H1 (cell line): ENCODE results near the gene CCDC136.

Source experiments
- EP300 ChIP-seq, 2 experiments: IDR thresholded peaks; 1 replicate in 1 of 2; 2 replicates in 1 of 2; pipeline ENCODE4 v1.6.1; 2011 to 2012; ENCODE audit warnings: low read depth in 2 of 2, low read length in 2 of 2, mild to moderate bottlenecking in 2 of 2, borderline replicate concordance in 1 of 2, inconsistent platforms in 1 of 2, moderate library complexity in 1 of 2
- GABPA ChIP-seq: IDR thresholded peaks from 2 replicates; pipeline ENCODE4 v1.6.1; 2011; ENCODE audit warnings: mild to moderate bottlenecking, low read length, moderate library complexity, borderline replicate concordance; ENCODE audit not compliant: insufficient read depth
- POLR2A ChIP-seq, 2 experiments: IDR thresholded peaks; 1 replicate in 1 of 2; 2 replicates in 1 of 2; pipeline ENCODE4 v1.6.1; 2011; ENCODE audit warnings: low read depth in 2 of 2, low read length in 2 of 2, mild to moderate bottlenecking in 2 of 2; ENCODE audit errors: control extremely low read depth in 1 of 2
- SP1 ChIP-seq: IDR thresholded peaks from 2 replicates; pipeline ENCODE4 v1.6.1; 2011; ENCODE audit warnings: low read depth, low read length
- TEAD4 ChIP-seq: IDR thresholded peaks from 2 replicates; pipeline ENCODE4 v1.6.1; 2012; ENCODE audit warnings: low read depth, low read length, inconsistent platforms, mixed read lengths
- YY1 ChIP-seq: IDR thresholded peaks from 2 replicates; pipeline ENCODE4 v1.6.1; 2011; ENCODE audit warnings: low read depth, mild to moderate bottlenecking, low read length
- TF ChIP-seq, protein P1 (sequence below), 3 experiments: IDR thresholded peaks; 1 replicate in 2 of 3; 2 replicates in 1 of 3; pipeline versions ENCODE4 v1.5.1 to v1.6.1; 2011; ENCODE audit warnings: low read length in 3 of 3, mild to moderate bottlenecking in 3 of 3, inconsistent platforms in 2 of 3, low read depth in 1 of 3, moderate library complexity in 1 of 3; ENCODE audit not compliant: insufficient read depth in 1 of 3; ENCODE audit errors: control extremely low read depth in 1 of 3

DNA sequence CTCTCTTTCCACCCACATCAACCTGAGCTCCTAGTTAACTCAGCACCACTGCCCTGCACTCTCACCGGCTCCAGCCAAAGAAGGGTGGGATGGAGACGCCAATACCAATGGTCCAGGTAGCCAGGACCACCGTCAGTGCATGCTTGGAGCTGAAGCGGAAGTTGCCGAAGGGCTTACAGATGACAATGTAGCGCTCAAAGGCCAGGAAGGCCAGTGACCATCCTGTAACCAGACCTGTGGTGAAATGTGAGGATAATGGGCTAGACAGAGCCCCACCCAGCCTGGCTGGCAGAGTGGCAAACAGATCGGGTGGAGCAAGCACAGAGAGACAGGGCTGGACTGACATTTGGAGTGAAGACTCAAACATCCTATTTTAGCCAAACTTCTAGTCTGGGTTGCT is 16.8 kb upstream of the CCDC136 start:
- TF ChIP-seq TEAD4 (no peak), POLR2A (IDR thresholded peaks at IDR 0.05; ENCODE audit: control extremely low read depth in 1 of 2, low read depth in 2 of 2, low read length in 2 of 2) (no peak), GABPA (no peak), EP300 (IDR thresholded peaks at IDR 0.05; ENCODE audit: borderline replicate concordance in 1 of 2, low read depth in 2 of 2, low read length in 2 of 2) (no peak), YY1 (no peak), SP1 (no peak)
- TF ChIP-seq, protein P1, sequence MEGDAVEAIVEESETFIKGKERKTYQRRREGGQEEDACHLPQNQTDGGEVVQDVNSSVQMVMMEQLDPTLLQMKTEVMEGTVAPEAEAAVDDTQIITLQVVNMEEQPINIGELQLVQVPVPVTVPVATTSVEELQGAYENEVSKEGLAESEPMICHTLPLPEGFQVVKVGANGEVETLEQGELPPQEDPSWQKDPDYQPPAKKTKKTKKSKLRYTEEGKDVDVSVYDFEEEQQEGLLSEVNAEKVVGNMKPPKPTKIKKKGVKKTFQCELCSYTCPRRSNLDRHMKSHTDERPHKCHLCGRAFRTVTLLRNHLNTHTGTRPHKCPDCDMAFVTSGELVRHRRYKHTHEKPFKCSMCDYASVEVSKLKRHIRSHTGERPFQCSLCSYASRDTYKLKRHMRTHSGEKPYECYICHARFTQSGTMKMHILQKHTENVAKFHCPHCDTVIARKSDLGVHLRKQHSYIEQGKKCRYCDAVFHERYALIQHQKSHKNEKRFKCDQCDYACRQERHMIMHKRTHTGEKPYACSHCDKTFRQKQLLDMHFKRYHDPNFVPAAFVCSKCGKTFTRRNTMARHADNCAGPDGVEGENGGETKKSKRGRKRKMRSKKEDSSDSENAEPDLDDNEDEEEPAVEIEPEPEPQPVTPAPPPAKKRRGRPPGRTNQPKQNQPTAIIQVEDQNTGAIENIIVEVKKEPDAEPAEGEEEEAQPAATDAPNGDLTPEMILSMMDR (IDR thresholded peaks at IDR 0.05; ENCODE audit: control extremely low read depth in 1 of 3, insufficient read depth in 1 of 3, low read depth in 1 of 3, low read length in 3 of 3): no peak
